ENCODE data around the gene CEP295NL.
"Not testable (repeated sequence)": the region's sequence is repeated elsewhere in the genome, so short reads cannot be mapped to it uniquely, and the experiment has no call there.

Gene CEP295NL

DNA sequence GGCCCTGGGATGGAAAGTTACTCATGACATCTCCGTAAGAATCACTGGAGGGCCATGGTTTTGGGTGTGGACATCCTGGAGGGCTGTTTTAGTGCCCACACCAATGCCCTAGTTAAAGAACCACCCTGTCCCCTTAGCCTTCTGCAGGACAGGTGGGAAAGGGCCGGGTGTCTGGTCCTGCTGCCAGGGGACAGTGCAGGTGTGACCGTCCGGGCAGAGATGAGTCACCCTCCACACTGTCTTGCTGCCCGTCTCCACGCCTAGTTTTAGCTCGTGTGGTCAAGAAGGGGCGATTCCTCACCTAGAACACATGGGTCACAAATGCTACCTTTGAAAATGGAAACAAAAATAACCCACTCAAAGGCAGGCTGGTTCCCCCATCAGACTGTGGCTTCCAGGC, 17.0 kb downstream of the CEP295NL start:
- no peak for DNase-seq

DNA sequence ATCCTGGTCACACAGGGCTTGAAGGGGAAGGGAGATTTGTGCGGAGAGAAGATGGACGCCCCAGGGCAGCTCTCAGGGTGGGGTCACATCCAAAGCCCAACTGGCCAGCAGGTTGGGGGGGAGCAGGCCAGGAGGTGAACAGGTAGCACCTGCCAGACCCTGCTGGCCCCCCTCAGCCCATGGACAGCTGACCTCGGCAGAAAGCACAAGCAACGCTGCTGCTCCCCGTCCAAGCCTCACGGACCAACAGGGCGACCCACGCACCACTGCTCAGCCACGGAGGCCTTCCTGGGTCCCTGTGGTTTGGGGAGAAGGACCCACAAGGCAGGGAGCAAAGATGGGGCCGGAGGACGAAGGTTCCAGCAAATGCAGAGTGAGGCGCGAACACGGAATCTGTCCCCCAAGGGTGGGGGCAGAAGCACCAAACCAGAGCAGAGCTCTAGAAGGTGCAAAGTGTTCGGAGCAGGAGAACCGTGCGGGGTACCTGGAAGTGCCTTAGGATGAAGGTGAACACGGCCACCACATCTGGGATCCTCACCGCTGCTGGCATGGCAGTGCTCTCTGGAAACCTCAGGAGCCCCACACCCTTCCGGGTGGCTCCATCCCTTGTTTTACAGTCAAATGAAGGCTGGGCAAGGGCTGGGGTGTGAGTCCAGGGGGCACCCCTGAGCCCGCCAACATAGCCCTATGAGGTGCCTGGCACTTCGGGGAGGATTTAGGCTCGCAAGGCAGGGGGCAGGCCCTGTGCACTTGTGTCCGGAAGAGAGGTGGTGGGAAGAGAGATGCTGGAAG, 17.9 kb downstream of the CEP295NL start:
- no peak for DNase-seq

DNA sequence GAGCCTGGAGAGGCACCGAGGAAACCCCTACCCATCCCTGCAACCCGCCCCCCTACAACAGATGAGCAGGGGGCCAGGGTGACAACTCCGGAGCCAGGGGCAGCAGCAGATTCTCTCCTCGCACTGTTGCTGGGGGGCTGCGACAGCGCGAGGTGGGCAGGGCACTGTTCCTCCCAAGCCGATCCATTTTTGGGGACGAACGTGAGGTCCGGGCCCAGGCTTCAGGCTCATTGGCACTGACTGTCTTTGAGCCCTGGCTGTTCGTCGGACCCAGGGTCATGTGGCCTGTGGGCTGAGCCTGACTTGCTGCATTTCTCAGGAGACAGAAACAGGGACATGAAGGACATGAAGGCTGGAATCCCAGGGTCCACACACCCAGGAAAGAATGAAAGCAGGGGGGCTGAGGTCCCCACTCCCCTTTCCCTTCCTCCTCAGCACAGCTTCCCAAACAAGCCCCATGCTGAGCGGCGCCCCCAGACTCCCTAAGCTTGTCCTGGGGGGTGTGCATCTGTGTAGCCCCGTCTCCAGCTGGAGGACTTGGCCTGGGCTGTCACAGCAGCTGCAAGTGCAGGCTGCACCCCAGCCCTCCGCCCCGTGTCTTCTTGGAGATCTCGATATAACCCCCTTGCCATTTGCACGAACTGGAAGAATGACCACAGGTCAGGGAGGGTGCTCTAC, 18.7 kb downstream of the CEP295NL start:
- DNase-seq: no peak

DNA sequence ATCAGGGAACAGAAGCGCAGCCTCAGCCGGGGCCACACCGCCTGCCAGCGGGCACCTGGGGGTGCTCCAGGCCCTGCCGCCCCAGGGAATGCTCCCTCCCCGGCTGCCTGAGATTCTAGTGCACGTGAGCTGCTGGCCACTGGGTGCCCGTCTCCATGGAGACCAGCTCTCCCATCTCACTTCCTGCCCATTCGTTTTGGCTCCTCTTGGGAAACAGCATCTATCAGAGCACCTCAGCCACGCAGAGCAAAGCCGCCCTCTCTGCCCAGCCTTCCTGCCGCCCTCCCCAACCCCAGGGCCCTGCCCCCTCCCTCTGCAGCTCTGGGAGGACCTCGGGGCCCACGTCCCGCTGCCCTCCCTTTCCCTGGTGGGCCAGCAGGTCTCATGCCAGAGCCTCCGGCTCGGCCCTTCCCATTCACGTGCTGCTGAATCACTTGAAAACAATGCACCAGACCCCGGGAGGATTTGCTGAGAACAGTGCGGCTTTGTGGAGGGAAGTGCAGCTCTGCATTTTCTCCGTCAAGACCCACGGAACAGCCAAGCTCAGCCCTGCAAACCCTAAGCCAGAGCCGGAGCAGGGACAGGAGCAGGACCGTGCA, 19.4 kb downstream of the CEP295NL start:
- DNase-seq: peak; percentile 85 to 91

DNA sequence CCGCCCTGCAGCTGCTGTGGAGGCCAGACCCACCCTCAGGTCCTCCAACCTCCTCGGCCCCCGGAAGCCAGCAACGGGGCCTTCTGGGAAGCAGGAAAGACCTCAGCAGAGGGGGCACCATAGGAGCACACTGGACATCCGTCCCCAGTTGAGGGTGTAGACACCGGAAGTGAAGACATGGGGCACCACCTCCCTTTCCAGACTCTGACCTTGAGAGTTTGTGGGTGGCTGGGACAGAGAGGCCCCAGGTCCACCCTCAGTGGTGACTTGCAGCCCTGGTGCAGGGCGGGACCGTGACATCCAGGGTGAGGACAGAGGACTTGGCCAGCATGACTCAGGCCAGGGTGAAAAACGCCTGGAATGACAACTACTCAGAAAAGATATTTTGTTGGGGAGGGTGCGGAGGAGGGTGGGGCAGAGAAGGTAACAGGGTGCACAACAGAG, 19.9 kb downstream of the CEP295NL start:
- DNase-seq: peak; percentile 84 to 93

GRCh38 chr17:78882540-78883088, 20.4 kb downstream of the CEP295NL start:
- no peak for DNase-seq

DNA sequence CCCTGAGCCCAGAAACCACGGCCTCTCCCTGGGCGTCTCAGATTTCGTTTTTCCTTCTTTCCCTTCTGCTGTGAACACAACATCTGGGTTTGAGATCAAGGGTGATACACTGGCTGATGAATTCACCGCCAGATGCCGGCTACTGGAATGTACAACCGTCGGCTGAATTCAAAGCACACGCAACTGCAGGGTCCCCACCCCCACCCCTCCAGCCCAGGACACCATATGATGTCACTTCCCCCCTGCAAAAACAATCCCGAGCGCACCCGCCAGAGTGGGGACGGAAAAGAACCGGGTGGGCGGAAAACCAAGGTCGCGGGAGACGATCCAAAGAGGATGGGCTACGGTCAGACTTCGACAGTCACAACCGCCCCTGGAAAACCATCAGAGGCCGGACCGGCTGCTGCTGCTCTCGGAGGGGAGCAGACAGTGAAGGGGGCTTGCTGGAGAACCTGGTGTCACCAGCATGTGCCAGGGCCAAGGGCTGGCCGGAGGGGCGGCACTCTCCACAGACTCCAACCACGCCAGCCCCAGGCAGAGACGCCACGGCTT, 23.3 kb downstream of the CEP295NL start:
- DNase-seq: no peak

DNA sequence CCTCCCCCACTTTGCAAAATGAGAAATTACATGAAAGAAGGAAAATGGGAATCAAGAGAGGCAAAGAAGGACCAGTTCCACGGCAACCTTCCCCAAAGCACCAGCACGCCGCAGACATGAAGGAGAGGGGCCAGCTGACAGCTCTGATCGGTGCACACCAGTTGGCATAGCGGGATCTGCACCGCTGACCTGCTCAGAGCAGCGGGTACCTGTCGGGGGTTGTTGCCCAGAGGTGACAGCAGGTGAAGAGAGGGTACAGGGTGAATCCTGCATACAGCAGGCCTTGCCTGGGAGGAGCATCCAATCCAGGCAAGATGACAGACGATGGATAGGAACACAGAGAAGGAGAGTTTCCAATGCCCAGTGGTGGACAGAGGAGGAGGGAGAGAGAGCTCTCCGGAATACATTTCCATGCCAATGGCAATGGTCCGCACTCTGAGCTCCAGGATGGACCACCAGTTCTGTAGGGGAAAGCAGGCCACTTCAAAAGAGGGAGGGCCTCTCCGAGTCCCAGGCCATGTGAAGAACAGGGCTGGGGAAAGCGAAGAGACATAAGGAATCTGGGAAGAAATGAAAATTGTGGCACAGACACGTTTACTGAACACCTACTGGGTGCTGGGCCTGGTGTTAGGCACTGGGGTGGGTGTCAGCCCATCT, 24.0 kb downstream of the CEP295NL start:
- DNase-seq: no peak

GRCh38 chr17:78878261-78878660, 24.7 kb downstream of the CEP295NL start:
- no peak for DNase-seq

GRCh38 chr17:78876954-78877517, 26.0 kb downstream of the CEP295NL start:
- not testable (repeated sequence) for DNase-seq

GRCh38 chr17:78876094-78876597, 26.9 kb downstream of the CEP295NL start:
- DNase-seq: no peak

DNA sequence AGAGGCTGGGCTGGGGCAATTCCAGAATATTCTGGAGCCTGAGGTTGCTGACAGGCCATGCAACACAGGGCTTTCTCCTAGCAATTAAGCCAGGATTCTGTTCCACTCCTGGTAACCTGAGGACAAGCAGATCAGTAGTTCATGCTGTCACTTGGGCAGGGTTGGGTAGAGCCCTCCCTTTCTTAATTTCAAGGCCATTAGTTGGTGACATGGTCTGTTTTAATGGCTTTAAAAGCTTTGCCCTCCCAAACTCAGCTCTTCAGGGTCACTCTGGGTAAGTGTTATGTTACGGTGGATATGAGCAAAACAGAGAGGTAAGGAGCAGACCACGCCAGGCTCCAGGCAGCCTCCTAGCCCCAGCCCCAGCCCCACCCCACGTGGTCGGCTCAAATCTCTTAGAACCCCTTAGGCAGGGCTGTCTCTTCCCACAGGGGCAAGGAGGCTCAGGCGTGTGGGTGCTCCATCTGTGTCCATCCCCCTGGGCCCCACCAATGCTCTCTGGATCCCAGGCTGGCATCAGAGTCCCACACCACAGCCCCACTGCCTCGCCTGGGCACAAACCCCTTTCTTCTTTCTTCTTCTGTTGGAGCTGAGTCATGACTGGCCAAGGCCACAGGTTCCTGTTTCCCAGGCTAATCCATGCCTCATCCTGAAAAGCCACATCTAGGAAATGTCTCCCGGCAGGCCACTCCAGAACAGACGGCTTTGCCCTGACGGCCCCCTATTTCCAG, 27.5 kb downstream of the CEP295NL start:
- DNase-seq: no peak

- DNase-seq: peak; percentile 88 to 89
These were observed 29.3 kb downstream of the CEP295NL start for GRCh38 chr17:78873519-78874340.

GRCh38 chr17:78872486-78872885, 30.5 kb downstream of the CEP295NL start:
- no peak for DNase-seq

DNA sequence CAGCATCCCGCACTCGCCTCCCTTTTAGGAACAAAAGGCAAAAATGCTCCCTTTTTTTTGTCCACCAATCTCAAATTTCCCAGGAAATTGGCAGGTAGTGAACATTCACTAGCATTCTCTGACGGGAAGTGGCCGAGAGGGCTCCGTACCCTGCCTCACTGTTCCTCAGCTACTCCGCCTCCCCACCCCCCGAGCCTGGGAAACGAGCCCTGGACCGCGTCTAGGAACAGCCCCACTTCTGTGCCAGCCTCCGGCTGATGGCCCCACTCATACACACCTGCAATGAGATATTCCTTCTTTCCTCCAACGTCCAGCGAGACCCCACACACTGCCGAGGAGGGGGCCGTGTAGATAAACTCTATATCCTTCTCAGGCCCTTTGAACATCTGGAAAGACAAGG, 32.4 kb downstream of the CEP295NL start:
- DNase-seq: no peak

DNA sequence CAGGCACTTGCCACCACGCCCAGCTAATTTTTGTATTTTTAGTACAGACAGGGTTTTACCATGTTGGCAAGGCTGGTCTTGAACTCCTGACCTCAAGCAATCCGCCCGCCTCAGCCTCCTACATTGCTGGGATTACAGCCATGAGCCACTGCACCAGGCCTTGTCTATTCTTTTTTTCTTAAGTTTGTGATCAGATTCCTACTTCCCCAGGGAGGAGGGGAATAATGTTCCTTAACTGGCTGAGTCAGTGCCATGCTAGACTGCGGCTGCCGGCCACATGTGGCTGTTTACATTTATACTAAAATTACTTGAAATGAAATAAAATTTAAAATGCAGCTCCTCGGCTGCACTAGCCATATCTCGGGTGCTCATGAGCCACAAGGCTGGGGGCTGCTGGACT, 34.6 kb downstream of the CEP295NL start:
- DNase-seq: no peak

- not testable (repeated sequence) for DNase-seq
These were observed 36.0 kb downstream of the CEP295NL start for GRCh38 chr17:78867046-78867445.

DNA sequence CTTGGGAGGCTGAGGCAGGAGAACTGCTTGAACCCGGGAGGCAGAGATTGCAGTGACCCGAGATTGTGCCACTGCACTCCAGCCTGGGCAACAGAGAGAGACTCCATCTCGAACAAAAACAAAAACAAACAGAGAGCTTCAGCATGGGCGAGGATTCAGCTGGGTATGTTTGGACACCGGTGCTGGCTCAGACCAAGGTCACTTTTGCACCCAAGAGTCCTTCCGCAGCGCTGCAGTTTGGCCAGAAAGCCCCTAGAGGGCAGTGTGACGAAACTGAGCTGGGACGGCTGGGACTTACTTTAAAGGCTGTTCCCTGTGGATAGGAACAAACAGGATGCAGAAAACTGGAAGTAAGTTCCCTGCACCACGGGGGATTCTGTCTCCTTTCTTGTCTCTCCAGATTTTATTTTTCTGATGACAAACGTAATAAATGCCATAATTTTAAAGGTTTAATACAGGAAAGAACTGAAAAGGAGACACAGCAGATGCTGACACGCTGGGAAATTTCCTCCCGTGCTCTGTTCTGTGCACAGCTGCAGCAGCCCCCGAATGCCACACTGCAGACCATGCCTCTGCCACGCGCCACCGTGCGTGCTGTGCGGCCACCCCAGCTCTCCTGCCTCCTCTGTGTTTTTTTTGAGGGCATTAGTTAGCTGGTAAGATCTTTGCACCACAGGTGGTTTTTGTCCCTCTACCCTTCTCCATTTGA, 37.2 kb downstream of the CEP295NL start:
- peak; percentile 70 to 88 for DNase-seq

DNA sequence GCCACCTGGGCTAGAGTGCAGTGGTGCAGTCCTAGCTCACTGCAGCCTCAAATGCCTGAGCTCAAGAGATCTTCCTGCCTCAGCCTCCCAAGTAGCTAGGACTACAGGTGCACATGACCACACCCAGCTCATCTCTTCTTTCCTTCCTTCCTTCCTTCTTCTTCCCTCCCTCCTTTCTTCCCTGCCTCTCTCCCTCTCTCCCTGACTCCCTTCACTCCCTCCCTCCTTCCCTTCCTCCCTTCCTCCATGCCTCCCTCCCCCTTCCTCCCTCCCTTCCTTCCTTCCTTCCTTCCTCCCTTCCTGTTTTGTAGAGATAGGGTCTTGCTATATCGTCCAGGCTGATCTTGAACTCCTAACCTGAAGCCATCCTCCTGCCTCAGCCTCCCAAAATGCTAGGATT, 38.9 kb downstream of the CEP295NL start:
- no peak for DNase-seq
